IPS DF 4.7 (cell line): Measurements from ENCODE around the gene COL5A1.
"Not testable (repeated sequence)": the region's sequence is repeated elsewhere in the genome, so short reads cannot be mapped to it uniquely, and the experiment has no call there.

Experiments
- DNase-seq: peaks from one replicate; pipeline ENCODE4 v3.0.0-alpha.2; 2013; ENCODE audit warnings: low spot score; ENCODE audit errors: extremely low read depth

Gene COL5A1

GRCh38 chr9:134707731-134708671 lies 66.4 kb downstream of the COL5A1 start:
- DNase-seq, result no peak

- no peak for DNase-seq
Measured at GRCh38 chr9:134708672-134709038, 67.1 kb downstream of the COL5A1 start.

GRCh38 chr9:134709512-134710270 lies 68.1 kb downstream of the COL5A1 start:
- DNase-seq, result no peak

- no peak for DNase-seq
Measured at GRCh38 chr9:134710271-134710540, 68.6 kb downstream of the COL5A1 start.

GRCh38 chr9:134710901-134711300 lies 69.3 kb downstream of the COL5A1 start:
- DNase-seq, result no peak

- no peak for DNase-seq
Measured at GRCh38 chr9:134712243-134712642, 70.6 kb downstream of the COL5A1 start.

GRCh38 chr9:134712926-134713325 lies 71.3 kb downstream of the COL5A1 start:
- DNase-seq, result no peak

- DNase-seq, result not testable (repeated sequence)
Measured at GRCh38 chr9:134715536-134715935, 73.9 kb downstream of the COL5A1 start.

GRCh38 chr9:134716067-134716466 lies 74.5 kb downstream of the COL5A1 start:
- DNase-seq, result no peak

GRCh38 chr9:134717056-134717455 lies 75.5 kb downstream of the COL5A1 start:
- DNase-seq, result no peak

GRCh38 chr9:134717924-134718645 lies 76.5 kb downstream of the COL5A1 start:
- no peak for DNase-seq

- DNase-seq, result no peak
Measured at GRCh38 chr9:134719331-134719730, 77.7 kb downstream of the COL5A1 start.

- DNase-seq, result no peak
Measured at GRCh38 chr9:134720136-134720753, 78.6 kb downstream of the COL5A1 start.

GRCh38 chr9:134720796-134721195 lies 79.2 kb downstream of the COL5A1 start:
- DNase-seq, result no peak

- no peak for DNase-seq
Measured at GRCh38 chr9:134721344-134721743, 79.7 kb downstream of the COL5A1 start.

GRCh38 chr9:134722120-134722701 lies 80.6 kb downstream of the COL5A1 start:
- no peak for DNase-seq

- no peak for DNase-seq
Measured at GRCh38 chr9:134723037-134723436, 81.4 kb downstream of the COL5A1 start.

- DNase-seq, result no peak
Measured at GRCh38 chr9:134723491-134724190, 82.0 kb downstream of the COL5A1 start.

- no peak for DNase-seq
Measured at GRCh38 chr9:134724202-134724911, 82.8 kb downstream of the COL5A1 start.
